Bronchial epithelial cell (primary cell): ENCODE results near the gene NMRK2. TPM values are rescaled to one million over a fixed set of nuclear protein-coding genes. Genes with fewer than 3 reads are reported as not detected.
"Not testable (repeated sequence)": the region's sequence is repeated elsewhere in the genome, so short reads cannot be mapped to it uniquely, and the experiment has no call there.

Source experiments
- DNase-seq: peaks from one replicate; pipeline ENCODE4 v3.0.0-alpha.2; 2010; ENCODE audit warnings: low read depth
- FAIRE-seq: peaks from 2 replicates; lab custom pipeline; 2011; peaks lifted over from hg19 to GRCh38; lab: Jason Lieb, UNC
- H3K27me3 ChIP-seq: 2 replicates; pipeline ENCODE4 v1.5.1; 2011; ENCODE audit warnings: low read length; ENCODE audit not compliant: control insufficient read depth, insufficient read depth
- H3K36me3 ChIP-seq: 2 replicates; pipeline ENCODE4 v1.5.1; 2011; ENCODE audit warnings: low read length; ENCODE audit not compliant: control insufficient read depth, insufficient read depth
- H3K4me3 ChIP-seq: 2 replicates; pipeline ENCODE4 v1.5.1; 2011; ENCODE audit warnings: mild to moderate bottlenecking, low read depth, low read length, control low read depth
- total RNA-seq: library from RNA; depleted of rRNA; stranded (reverse); fragments of >200 nt; gene quantifications from 2 replicates; pipeline ENCODE4 v1.2.1, GENCODE V29; 2014
- TF ChIP-seq, protein P1 (sequence below): IDR thresholded peaks from 2 replicates; pipeline ENCODE4 v1.5.1; 2011; ENCODE audit warnings: mild to moderate bottlenecking, moderate library complexity, low read length, control low read depth, inconsistent platforms; ENCODE audit not compliant: insufficient read depth, severe bottlenecking

The NMRK2 gene
- total RNA-seq, 1 donor from 2014 or later: not detected

- Histone ChIP-seq H3K4me3 (no peak overlapping the region), H3K36me3 (no peaks in the 10 kb centered on the region), H3K27me3 (no peaks in the 10 kb centered on the region)
- TF ChIP-seq, protein P1, sequence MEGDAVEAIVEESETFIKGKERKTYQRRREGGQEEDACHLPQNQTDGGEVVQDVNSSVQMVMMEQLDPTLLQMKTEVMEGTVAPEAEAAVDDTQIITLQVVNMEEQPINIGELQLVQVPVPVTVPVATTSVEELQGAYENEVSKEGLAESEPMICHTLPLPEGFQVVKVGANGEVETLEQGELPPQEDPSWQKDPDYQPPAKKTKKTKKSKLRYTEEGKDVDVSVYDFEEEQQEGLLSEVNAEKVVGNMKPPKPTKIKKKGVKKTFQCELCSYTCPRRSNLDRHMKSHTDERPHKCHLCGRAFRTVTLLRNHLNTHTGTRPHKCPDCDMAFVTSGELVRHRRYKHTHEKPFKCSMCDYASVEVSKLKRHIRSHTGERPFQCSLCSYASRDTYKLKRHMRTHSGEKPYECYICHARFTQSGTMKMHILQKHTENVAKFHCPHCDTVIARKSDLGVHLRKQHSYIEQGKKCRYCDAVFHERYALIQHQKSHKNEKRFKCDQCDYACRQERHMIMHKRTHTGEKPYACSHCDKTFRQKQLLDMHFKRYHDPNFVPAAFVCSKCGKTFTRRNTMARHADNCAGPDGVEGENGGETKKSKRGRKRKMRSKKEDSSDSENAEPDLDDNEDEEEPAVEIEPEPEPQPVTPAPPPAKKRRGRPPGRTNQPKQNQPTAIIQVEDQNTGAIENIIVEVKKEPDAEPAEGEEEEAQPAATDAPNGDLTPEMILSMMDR: no peak
- FAIRE-seq (no peak), DNase-seq (no peak)
Measured at GRCh38 chr19:3923096-3923758, 9.6 kb upstream of the NMRK2 start.

DNA sequence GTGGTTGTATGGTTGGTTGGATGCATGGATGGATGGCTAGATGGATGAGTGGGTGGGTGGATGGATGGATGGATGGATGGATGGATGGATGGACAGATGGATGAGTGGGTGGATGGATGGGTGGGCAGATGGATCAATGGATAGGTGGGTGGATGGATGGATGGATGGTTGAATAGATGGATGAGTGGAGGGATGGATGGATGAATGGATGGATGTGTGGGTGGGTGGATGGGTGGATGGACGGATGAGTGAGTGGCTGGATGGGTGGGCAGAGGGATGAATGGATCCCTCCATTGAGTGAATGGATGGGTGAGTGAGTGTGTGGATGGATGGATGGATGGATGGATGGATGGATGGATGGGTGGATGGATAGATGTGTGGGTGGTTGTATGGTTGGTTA lies 9.0 kb upstream of the NMRK2 start:
- H3K27me3 ChIP-seq: no peaks in the 10 kb centered on the region
- DNase-seq (no peak), FAIRE-seq (peak; percentile 18)
- H3K4me3 ChIP-seq: no peak overlapping the region
- H3K36me3 ChIP-seq: no peaks in the 10 kb centered on the region
- TF ChIP-seq, protein P1: no peak

GRCh38 chr19:3931041-3931440 lies 1.8 kb upstream of the NMRK2 start:
- TF ChIP-seq, protein P1: no peak
- Histone ChIP-seq H3K27me3 (peaks cover 6% of the 10 kb centered on the region), H3K36me3 (no peaks in the 10 kb centered on the region), H3K4me3 (no peak overlapping the region)
- FAIRE-seq (no peak), DNase-seq (no peak)

GRCh38 chr19:3936506-3937442 lies 3.9 kb downstream of the NMRK2 start:
- Histone ChIP-seq H3K27me3 (peaks cover 6% of the 10 kb centered on the region), H3K4me3 (no peak overlapping the region), H3K36me3 (no peaks in the 10 kb centered on the region)
- DNase-seq (no peak), FAIRE-seq (no peak)
- TF ChIP-seq, protein P1: no peak

GRCh38 chr19:3938300-3938950 lies 5.6 kb downstream of the NMRK2 start:
- H3K4me3 ChIP-seq, H3K36me3 ChIP-seq, H3K27me3 ChIP-seq, FAIRE-seq, DNase-seq: not testable (repeated sequence)
